Endothelial cell (in vitro differentiated cells): ENCODE measurements around the gene BOD1L1. TPM values are rescaled to one million over a fixed set of nuclear protein-coding genes. Genes with fewer than 3 reads are reported as not detected.

Experiments used
- DNase-seq: peaks from one replicate; pipeline ENCODE4 v3.0.0; 2021; ENCODE audit warnings: low spot score
- H3K27ac Mint-ChIP-seq: one replicate; pipeline ENCODE4 v1.8.0; 2021; ENCODE audit warnings: mixed read lengths, inconsistent platforms; ENCODE audit not compliant: unreplicated experiment
- H3K27me3 Mint-ChIP-seq: one replicate; pipeline ENCODE4 v1.8.0; 2021; ENCODE audit warnings: mild to moderate bottlenecking, moderate library complexity, mixed read lengths, inconsistent platforms; ENCODE audit not compliant: unreplicated experiment
- H3K36me3 Mint-ChIP-seq: one replicate; pipeline ENCODE4 v1.8.0; 2021; ENCODE audit warnings: mild to moderate bottlenecking, low read depth, mixed read lengths, inconsistent platforms; ENCODE audit not compliant: unreplicated experiment
- H3K4me1 Mint-ChIP-seq: one replicate; pipeline ENCODE4 v1.8.0; 2021; ENCODE audit warnings: mild to moderate bottlenecking, mixed read lengths, inconsistent platforms; ENCODE audit not compliant: unreplicated experiment
- H3K4me3 Mint-ChIP-seq: one replicate; pipeline ENCODE4 v1.8.0; 2021; ENCODE audit warnings: mild to moderate bottlenecking, mixed read lengths, inconsistent platforms; ENCODE audit not compliant: unreplicated experiment
- H3K9me3 Mint-ChIP-seq: one replicate; pipeline ENCODE4 v1.8.0; 2021; ENCODE audit warnings: mixed read lengths, inconsistent platforms; ENCODE audit not compliant: unreplicated experiment
- CTCF ChIP-seq: fragments of 200-600 bp; sonication (generic); IDR thresholded peaks from one replicate; pipeline ENCODE4 v1.5.0; 2021; ENCODE audit warnings: antibody characterized with exemption; ENCODE audit not compliant: unreplicated experiment
- microRNA-seq: library from miRNA; unstranded; fragments of <30 nt; microRNA quantifications from one replicate; pipeline ENCODE4, GENCODE V29; 2020; ENCODE audit not compliant: unreplicated experiment
- total RNA-seq: library from RNA; stranded (reverse); fragmentation: NEBNext Ultra II Directional; extraction: Animal tissue kit (Norgen Biotek cat#: 25700); gene quantifications from one replicate; pipeline ENCODE4 v1.2.1, GENCODE V29; 2021; ENCODE audit not compliant: unreplicated experiment

Gene BOD1L1
- total RNA-seq, 1 donor from 2014 or later, result 49.7 TPM

DNA sequence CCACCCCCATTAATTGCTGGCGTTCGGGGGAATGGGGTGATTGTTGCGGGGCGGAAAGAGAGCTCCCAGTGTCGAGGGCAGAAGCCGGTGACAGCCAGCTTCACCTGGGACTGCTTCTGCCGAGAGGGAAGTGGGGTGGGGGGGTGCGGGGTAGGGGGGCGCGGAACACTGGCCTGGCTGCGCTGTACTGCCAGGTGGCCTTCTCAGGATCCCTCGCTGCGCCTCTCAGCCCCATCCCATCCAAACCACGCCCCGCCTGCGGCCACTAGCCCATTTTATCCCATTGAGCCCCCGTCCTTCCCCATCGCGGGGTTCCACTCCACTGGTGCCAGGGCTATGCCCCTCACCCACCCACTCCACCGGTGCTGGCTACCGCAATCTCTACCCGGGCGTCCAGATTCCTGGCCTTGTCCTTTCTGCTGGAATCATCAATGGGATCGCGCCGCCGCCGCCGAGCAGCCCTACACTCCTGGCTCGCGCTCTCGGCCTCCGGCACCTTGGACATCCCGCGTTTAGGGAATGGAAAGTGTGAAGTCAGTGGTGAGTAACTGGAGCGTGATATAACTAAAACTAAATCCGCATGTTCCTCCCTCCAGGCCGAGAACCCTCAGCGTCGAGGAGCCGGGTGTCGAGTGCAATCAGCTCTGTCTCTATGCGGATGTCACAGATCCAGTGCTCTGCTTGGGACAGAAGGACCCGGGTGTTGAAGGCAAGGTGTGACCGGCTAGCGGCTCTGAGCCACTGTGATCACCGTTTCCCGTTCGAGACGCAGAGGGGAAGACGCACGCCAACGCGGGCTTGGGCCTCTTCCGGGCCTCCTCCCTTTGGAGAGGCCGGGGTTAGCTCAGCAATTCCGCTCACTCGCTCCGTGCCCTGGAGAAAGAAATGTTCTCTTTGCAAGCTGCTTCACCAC is 103.7 kb downstream of the BOD1L1 start:
- no peak for TF ChIP-seq CTCF
- DNase-seq, result no peak
- peaks cover 3% of the 10 kb centered on the region for H3K36me3 Mint-ChIP-seq
- peaks cover 9% of the 10 kb centered on the region for H3K4me1 Mint-ChIP-seq
- H3K27ac Mint-ChIP-seq, result no peak overlapping the region
- no peaks in the 10 kb centered on the region for H3K27me3 Mint-ChIP-seq
- no peaks in the 10 kb centered on the region for H3K9me3 Mint-ChIP-seq
- H3K4me3 Mint-ChIP-seq, result no peak overlapping the region

GRCh38 chr4:13523105-13523477 is 104.4 kb downstream of the BOD1L1 start:
- no peak for TF ChIP-seq CTCF
- no peak overlapping the region for H3K27ac Mint-ChIP-seq
- no peak overlapping the region for H3K4me3 Mint-ChIP-seq
- H3K36me3 Mint-ChIP-seq, result peaks cover 3% of the 10 kb centered on the region
- DNase-seq, result no peak
- H3K27me3 Mint-ChIP-seq, result no peaks in the 10 kb centered on the region
- peaks cover 9% of the 10 kb centered on the region for H3K4me1 Mint-ChIP-seq
- H3K9me3 Mint-ChIP-seq, result no peaks in the 10 kb centered on the region

DNA sequence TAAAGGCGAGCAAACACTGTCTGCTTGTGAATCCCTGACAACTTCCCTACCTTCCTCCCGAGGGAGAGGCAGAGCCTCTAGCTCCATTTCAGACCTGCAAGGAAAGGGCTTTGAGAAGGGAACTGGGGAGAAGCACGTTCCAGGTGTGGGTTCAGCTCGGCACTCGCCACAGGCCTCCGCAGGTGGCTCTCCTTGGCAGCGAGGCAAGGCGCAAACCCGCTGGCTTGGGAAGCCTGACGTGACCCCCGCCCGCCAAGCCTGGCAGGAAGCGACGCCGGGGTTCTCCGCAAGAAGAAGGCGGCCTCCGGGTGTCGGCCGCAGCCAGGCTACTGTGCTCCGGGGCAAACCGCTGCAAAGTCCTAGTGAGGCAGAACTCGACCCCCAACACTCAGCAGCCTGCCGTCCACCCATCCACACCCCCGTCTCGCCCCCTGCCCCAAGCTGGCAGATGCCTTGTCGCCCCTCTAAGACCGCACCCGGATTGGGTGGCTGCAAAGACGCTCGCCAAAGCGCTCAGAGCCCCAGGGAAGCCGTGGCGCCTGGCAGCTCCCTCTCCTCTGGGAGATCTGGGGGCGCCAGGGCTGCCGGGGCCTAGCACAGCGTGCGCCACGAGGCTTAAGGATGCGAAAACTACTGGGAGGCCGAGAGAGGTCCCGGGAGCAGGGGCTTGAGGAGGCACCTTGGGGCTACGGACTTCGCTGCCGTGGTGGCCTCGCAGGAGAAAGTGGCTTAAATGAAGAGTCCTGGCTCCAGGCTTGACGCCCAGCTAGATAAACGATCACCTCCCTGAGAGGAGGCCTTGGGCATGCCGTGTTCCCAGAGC is 105.0 kb downstream of the BOD1L1 start:
- no peak for TF ChIP-seq CTCF
- no peak for DNase-seq
- Mint-ChIP-seq H3K9me3 (no peaks in the 10 kb centered on the region), H3K4me1 (peaks cover 9% of the 10 kb centered on the region), H3K36me3 (peaks cover 3% of the 10 kb centered on the region), H3K27ac (peak overlapping the region; percentile 52), H3K27me3 (no peaks in the 10 kb centered on the region), H3K4me3 (no peak overlapping the region)

DNA sequence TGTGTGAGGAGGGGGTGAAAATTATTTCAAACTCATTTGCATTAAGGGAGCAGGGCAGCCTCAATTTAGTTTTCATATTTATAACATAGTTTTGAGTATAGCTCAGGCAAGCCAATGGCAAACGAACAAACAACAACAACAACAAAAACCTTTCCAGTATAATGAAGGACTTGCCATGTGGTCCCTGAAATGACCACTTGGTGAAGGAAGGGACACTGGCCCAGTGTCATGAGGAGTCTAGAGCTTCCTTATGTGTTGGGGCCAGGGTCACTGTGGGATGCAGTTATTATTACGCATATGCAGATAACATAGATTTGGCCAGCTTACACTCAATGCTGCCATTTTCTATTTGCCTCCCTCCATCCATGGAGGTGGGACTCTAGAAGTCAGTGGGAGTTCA is 106.5 kb downstream of the BOD1L1 start:
- Mint-ChIP-seq H3K4me3 (no peak overlapping the region), H3K4me1 (peaks cover 8% of the 10 kb centered on the region), H3K27me3 (no peaks in the 10 kb centered on the region), H3K27ac (no peak overlapping the region), H3K9me3 (no peaks in the 10 kb centered on the region), H3K36me3 (peaks cover 3% of the 10 kb centered on the region)
- no peak for TF ChIP-seq CTCF
- no peak for DNase-seq

Small RNA genes lying within 50 kb of the gene (microRNA-seq; reads per million reads assigned to microRNA genes)
- gene MIR5091, result 0.21 reads per million

Other genes with a start within 250 kb of the BOD1L1 start
- 17.5 TPM for gene RAB28, start 143.4 kb downstream of the BOD1L1 start, total RNA-seq
- 4.5 TPM for gene NKX3-2, start 83.2 kb downstream of the BOD1L1 start, total RNA-seq